HG02610 (cell line): ENCODE results near the gene RIPPLY3.

Source experiments
- ATAC-seq: cut with Tn5 transposase; IDR thresholded peaks from one replicate; pipeline ENCODE4 v1.9.1; 2021; ENCODE audit warnings: mild to moderate bottlenecking, moderate library complexity; ENCODE audit not compliant: unreplicated experiment

The RIPPLY3 gene, protein sequence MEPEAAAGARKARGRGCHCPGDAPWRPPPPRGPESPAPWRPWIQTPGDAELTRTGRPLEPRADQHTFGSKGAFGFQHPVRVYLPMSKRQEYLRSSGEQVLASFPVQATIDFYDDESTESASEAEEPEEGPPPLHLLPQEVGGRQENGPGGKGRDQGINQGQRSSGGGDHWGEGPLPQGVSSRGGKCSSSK

DNA sequence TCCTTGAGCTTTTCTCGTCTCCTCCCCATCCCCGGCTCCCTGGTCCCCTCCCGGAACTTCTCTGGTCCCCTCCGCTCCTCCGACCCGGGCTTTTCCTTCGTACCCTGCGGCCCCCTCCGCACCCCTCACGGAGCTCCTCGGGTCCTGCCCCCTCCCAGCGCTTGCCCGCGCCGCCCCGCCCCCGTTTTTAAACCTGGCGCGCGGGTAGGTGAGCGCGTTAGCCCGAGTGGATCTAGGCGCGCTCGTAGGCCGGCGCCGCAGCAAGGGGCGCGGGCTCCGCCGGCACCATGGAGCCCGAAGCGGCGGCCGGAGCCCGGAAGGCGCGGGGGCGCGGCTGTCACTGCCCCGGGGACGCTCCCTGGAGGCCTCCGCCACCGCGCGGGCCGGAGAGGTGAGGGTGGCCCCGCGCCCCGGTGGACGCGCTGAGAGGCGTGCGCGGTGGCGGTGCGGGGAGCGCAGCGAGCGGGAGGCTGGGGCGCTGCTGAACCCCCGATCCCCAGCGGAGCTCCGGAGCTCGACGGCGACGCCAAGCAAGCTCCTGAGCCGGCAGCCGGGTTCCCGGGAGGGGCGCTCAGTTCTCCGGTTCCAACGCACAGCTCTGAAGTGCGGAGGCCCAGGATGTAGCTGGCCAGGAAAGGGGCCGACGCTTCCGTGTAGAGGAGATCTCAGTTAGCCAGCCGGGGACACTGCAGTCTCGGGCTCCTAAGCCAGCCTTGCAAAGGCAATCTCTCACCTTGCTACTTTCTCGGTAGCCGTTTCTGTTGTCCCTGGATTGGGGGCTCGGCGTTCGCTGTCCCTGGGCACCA lies at the start of gene RIPPLY3:
Gene RIPPLY3 (plus strand): TSS at position 217 of the 806 bp plus-strand sequence. CDS start 71 bp downstream, at position 288.
- no peak for ATAC-seq

DNA sequence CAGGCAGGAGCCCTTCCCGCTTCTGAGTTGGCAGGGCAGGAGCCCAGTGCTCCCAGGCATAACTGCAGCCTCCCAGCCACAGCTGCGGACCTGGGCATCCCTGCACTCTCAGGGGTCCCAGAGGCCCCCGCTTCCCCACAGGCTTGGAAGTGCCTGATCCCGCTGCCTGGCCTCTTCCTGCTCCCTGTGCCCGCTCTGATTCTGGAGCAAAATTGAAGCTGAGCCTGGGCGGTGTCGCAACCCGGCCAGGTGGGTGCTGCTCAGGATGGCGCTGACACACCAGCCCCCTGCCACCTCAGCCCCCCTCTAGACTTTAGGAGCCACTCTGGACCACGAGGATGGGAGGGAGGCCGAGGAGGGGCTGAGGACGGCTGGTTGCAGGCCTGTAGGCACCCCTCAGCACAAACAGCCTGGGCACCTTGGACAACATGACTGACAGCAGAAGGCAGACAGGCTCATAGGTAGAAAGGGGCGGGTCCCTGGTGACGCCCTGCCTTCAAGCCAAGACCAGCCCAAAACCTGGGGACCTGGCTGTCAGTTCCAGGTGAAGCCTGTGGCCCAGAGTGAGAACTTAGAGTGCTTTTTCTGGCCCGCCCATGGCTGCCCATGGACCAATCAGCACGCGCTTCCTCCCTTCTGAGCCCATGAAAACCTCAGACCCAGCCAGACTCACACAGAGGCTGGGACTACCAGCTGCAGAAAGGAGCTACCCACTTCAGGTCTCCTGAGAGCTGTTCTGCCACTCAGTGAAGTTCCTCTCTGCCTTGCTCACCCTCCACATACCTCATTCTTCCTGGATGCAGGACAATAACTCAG lies 47.3 kb upstream of the RIPPLY3 start:
- ATAC-seq, result no peak

DNA sequence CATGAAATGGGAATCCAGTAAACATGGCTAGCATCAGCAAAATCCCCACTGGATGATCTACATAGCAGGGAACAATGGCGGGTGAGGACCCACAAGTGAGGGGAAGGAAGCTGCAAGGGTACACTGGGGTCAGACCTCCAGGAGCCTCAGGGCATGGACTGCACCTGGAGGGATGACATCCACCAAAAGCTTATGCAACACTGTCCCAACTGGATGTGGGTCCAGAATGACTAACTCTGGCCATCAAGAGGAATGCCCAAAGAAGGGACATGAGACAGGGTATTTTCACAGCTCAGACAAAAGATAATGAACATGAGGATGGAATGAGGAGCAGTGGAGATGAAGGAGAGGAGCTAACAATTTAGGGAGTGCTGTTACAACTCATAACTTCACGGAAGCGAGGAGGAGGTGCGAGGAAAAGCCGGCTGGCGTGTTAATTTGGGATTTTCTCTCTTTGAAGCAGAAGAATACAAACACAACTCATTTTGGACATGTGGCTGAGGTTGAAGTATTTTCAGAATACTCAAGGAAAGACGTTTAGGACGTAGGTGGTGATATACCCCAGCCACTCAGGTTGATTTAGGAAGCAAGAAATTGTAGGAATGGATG lies 45.7 kb upstream of the RIPPLY3 start:
- no peak for ATAC-seq

DNA sequence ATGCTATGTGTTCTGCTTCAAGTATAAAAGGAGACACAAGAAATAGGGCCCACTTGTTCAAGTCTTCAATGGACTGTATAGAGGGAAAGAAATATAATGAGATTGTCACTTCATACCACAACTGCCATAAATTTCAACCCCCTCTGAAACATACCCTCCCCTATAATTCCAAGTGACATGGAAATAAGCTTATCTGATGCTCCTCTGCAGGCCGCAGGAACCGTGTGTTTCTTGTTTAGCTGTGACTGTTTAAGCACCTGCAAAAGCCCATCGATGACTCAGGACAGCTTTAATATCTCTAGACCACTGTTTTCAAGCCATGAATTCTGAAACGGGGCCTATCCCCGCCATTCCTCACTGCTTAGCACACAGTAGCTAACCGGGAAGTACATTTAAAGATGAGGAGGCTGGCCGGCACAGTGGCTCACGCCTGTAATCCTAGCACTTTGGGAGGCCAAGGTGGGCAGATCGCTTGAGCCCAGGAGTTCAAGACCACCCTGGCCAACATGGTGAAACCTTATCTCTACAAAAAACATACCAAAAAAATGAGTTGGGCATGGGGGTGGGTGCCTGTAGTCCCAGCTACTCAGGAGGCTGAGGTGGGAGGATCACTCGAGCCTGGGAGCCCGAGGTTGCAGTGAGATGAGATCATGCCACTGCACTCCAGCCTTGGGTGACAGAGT lies 44.3 kb upstream of the RIPPLY3 start:
- ATAC-seq, result no peak

DNA sequence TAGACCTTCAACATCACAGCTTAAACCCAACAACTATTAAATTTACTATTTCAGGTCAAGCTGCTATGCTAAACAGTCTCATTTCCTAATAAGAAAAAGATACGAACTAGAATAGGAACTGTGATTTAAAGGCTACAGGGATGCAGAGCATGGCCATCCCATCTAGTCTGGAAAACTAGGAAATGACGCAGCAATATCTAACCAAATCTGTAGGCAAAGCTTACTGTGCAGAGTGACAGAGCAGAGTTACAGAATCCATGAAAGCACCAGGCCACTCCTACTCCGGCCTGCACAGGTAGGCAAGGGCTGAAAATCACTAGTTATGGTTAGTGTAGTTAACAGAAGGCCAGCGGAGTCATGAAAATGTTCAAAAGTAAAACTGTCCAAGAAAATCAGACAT lies 42.1 kb upstream of the RIPPLY3 start:
- no peak for ATAC-seq

DNA sequence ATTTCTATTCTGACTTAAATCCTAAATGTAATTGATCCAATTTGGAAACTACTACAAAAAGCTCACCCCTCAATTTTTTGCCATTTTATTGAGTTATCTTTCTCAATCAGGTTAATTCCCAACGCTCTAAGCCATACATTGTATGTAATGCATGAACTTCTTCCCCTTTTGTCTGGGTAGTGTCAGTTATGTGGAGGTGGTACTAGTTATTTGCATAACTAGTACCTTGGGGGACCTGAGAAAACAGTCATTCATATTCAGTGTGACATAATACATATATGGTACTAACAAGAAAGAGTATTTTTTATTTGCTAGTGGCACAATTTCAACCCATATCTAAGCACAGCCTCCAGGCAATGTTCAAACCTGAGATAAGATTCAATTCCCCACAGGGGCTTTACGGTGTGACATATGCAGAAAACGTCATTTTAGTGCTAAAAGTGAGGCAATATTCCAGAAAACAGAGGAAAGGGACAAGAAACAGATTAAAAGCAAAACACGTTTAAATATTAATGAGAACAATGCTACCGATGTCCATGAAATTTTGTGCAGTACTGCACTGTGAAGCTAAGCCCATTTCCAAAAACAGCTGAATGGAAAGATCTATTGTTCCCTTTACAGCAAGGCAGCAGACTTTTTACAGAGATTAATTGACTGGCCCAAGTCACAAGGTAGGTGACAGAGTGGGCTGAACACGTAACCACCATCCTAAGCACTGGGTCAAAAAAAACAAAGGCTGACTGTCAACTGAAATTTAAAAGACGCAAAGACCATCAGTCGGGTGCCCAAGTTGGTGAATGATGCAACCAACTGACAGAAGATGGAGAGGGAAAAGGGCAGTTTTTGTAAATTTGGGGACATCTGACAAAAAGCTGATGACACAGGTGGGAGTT lies 41.4 kb upstream of the RIPPLY3 start:
- ATAC-seq, result no peak

DNA sequence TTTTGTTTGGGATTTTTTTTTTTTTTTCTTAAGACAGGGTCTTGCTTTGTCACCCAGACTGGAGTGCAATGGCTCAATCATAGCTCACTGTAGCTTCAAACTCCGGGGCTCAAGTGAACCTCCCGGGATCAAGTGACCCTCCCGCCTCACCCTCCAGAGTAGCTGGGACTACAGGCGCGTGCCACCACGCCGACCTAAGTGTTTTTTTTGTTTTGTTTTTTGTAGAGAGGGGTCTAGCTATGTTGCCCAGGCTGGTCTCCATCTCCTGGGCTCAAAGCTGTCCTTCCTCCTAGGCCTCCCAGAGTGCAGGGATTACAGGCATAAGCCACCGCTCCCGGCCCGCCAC lies 40.8 kb upstream of the RIPPLY3 start:
- ATAC-seq, result no peak

DNA sequence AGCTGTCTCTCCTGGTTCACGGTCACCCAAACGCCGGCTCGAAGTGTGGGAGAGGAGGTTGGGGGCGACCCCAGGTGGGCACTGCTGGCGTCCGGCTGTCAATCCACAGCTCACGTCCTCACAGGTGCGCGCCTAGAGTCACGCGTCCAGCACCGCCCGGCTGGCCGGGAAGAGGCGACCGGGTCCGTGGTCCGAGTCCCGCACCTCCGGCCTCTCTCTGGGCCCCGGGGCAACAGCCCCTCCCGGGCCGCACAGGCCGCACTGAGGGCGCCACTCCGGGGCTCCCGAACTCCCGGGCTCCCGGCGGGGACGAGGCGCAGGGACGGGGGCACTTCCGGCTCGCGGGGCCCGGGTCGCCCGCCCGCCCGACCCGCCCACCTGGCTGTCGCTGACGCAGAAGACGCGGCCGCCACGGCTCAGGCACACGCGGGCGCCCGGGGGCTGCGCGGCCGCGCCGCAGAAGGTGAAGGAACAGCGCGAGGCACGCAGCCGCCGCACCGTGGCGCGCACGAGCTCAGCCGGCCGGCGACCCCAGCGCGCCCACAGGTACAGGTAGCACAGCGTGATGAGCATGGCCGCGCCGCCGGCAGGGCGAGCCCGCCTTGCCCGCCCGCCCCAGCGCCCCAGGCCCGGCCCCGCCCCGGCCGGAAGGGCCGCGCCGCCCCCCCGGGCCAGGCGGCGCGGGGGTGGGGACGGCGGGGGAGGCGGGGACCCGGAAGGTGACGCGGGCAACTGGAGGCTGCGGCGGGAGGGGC lies 40.3 kb upstream of the RIPPLY3 start, which contains the start of gene HLCS:
Gene HLCS (minus strand): TSS at position 604 of the 755 bp plus-strand sequence. CDS start 31 bp downstream, at position 573.
- ATAC-seq, result peak; percentile 79

DNA sequence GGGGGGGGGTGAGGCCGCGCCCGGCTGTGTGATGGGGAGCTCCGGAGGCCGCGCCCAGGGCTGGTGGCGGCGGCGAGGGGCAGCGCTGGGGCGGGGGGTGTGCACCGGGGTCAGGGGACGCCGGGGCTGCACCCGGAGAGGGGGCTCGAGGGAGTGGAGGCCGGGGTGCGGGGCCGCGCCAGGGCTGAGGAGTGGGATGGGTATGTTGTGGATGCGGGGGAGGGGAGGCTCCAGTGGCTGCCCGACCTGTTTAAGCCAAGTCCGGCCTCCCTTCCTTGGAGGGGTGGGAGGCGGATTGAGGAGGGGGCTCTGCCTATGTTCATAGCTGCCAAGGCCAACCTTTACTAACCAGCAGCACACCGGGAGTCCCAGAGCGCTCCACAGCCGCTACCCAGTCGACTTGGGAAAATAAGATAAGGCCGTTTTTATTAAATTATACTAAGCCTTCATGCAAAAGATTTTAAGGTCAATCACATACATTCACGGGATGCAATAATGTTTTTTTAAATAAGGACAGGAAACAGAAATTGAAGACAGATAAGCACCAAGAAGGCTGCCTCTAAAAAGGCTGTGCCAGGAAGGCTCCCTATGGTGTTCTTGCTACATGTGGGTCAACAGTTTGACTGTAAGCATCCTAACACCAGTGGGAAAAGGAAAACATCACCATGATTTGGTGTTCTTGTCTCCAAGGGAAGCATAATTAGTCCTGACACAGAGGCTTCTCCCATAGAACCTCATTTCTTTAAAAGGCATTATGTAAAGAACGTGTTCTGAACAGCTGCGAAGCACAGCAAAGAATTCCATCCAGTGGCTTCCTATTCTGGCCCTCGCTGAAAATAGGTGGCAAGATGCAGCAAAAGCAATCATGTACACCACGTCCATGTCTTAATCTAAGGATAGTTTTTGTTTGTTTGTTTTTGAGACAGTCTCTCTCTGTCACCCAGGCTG lies 39.4 kb upstream of the RIPPLY3 start:
- ATAC-seq, result peak; percentile 27

DNA sequence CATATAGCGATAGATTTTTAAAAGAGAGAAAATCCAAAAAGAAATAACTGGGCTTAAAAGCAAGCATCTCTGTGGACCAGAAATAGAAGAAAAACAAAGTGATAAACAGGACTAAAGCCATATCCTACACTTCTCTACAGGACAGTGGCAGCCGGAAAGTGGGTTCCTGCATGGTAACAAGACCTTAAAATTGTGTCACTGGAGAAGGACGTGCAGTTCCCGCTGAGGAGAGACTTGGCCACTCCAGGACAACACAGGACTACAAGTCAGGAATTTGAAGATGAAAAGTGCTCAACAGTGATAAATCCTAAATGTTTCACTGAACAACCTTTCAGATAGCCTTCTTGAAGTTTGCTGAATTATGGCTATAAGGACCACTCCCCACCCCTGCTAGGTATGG lies 38.1 kb upstream of the RIPPLY3 start:
- ATAC-seq, result no peak

DNA sequence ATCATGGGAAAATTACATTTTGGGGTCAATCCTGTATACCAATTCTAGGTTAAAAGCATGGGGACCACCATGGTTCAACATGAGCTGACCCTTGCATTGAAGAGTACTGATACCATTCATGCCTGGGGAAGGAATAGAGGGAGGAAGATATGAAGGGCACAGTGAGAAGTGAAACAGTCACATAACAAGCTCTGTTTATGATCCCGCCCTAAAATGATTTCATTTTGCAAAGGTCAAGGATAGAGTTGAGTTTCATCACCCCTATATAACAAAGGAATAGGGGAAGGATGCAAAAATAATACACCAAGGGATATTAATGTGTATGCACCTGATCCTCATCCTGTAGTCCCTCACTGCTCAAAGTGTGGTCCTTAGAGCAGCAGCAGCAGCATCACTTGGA lies 37.5 kb upstream of the RIPPLY3 start:
- ATAC-seq, result no peak

DNA sequence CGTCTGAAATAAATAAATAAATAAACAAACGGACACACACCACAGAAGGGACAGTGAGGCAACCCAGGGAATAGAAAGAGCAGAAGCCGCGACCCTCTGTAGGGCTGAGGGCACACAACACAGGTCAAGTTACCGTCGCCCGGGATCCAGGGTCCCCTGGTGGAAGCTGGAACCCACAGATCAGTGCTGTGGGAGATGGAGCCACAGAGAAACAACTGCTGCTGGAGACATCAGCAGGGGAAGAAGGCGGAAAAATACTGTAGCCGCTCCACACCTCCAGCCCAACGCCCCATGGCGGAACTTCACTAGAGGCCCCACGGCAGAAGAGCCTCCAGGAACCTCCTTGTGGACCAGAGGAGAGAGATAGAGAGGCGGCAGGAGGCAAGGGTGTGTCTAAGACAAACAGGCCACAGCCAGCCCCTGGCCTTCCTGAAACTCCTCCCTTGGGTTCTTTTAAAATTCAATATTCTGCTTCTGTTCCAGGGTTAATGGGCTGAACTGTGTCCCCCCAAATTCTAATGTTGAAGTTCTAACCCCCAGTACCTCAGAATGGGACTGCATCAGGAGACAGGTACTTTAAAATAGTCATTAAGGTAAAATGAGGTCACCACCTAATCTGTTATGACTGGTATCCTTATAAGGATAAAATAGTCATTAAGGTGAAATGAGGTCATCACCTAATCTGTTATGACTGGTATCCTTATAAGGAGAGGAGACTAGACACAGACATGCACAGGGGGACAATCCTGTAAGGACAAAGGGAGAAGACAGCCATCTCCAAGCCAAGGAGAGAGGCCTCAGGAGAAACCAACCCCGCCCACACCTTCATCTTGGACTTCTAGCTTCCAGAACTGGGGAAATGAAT lies 32.3 kb upstream of the RIPPLY3 start:
- no peak for ATAC-seq

DNA sequence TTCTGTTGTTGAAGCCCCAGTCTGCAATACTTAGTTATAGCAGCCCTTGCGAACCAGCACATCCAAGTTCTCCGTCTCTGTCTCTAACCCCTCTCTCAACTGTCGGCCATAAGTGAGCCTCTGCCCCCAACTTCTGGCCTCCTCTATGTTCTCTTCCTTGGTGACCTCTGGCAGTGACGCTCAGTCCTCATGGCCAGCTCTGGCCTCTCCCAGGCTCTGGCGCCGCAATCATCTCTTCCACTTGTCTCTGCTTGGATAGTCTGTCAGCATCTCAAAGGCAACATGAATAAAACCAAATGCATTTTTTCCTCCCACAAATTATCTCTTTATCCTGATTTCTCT lies 31.7 kb upstream of the RIPPLY3 start:
- no peak for ATAC-seq

DNA sequence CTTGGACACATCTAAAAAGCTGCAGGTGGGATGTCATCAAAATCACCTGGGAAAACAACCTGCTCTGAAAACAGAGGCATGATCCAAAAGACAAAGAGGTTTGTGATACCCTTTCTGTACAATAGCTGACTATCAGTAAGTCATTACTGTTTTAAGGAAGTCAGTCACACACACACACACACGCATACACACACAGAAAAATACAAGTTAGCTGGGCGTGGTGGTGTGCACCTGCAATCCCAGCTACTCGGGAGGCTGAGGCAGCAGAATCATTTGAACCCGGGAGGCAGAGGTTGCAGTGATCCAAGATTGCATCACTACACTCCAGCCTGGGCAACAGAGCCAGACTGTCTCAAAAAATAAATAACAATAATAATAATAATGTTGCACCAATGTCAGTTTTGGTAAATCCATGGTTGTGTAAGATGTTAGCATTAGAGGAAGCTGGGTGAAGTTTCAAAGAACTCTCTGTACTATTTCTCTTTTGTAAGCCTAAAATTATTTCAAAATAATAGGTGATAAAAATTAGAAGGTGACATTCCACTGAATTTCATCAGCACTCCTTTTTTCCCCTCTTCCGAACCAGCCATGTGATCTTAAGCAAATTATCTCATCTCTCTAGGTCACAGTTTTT lies 30.2 kb upstream of the RIPPLY3 start:
- no peak for ATAC-seq

DNA sequence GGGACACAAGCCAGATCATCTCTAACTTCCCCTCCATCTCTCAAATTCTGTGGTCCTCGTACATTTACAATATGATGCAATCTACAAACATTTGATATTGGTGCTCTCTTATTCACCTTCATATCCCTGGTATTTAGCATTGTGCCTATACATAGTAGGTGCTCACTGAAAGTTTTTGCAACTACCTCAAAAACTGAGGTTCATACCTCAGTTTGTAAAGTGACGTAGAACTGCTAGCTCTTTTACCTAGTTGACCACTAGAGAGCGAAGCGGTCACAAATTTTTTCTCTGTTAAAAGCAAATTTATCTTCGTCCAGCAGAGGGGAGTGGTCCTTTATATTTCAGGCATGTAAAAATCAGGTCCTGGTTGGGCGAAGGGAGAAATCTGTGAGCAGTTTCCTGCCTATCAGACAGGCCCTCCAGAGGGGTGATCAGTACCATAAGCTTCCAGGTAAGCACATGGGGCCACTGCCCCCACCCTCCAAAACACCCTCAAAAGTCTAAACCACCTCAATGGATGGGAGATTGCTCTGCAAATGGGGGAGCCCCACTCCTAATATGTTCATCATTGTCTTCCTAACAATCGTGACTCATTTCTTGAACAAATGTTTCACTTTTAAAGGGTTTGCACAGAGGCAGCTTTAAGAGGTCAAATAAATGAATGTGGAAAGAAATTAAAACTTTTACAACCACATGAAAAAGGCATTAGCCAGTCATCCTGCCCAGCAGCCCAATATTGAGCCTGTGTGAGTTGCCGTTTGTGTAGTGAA lies 29.4 kb upstream of the RIPPLY3 start:
- ATAC-seq, result no peak
